HG02981 (cell line): ENCODE results near the gene KLHL8.
"Not testable (repeated sequence)": the region's sequence is repeated elsewhere in the genome, so short reads cannot be mapped to it uniquely, and the experiment has no call there.

Experiments used
- ATAC-seq: cut with Tn5 transposase; IDR thresholded peaks from one replicate; pipeline ENCODE4 v1.9.1; 2021; ENCODE audit warnings: mild to moderate bottlenecking, moderate library complexity; ENCODE audit not compliant: unreplicated experiment

The KLHL8 gene

DNA sequence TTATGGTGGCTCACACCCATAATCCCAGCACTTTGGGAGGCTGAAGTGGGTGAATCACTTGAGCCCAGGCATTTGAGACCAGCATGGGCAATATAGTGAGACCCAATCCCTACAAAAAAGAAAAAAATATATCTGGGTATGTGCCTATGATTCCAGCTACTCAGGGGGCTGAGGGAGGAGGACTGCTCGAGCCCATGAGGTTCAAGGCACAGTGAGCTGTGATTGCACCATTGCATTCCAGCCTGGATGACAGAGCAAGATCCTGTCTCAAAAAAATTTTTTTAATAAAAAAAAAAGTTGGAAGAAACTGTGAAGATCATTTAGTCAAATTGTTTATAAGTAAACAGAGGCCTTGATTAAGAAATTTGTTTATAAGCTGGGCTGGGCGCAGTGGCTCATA is 39.7 kb downstream of the KLHL8 start:
- ATAC-seq: no peak

DNA sequence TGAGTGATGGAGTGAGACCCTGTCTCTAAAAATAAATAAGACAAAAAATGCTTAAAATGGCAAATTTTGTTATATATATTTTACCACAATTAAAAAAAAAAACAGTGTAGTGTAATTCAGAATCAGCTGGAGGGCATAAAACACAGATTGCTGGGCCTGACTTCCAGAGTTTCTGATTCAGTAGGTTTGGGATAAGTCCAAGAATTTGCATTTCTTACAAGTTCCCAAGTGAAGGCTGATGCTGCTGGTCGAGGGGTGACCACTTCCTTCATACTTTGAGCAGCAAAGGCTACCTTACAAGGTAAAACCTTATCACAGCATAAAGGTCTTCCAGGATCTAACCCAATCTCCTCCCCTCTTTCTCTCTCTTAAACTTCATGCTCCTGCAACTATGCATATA is 40.7 kb downstream of the KLHL8 start:
- ATAC-seq: no peak

DNA sequence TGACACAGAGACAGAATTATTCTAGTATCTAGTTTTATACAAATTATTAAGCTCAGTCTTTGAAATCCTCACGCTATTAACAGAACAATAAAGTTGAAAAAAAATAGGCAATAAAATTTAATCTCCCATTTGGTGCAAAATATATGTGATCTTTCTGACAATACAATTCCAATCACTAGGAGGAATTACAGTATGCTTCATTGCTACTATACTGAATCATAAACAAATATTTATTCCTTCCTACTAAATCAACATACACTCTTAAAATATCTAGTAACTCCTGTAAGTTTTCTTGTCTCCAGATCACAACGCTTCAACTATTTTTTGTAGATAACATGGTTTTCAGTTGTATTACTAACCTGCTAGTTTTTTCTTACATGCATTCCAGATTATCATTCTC is 45.7 kb downstream of the KLHL8 start:
- no peak for ATAC-seq

DNA sequence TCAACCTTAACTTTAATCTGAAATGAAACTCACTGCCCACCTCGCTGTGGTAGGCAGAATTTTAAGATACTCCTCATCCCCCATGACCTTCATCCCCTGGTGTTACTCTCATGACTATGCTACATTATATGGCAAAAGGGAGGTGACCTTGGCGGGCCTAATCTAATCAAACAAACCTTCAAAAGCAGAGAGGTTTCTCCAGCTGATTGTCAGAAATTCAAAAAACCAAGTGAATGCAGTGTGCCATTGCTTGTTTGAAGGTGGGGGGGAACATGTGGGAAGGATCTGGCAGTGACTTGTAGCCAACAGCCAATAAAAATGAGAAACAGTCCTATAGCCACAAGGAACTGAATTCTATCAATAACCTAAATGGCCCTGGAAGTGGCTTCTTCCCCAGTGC is 48.5 kb downstream of the KLHL8 start:
- ATAC-seq: no peak

DNA sequence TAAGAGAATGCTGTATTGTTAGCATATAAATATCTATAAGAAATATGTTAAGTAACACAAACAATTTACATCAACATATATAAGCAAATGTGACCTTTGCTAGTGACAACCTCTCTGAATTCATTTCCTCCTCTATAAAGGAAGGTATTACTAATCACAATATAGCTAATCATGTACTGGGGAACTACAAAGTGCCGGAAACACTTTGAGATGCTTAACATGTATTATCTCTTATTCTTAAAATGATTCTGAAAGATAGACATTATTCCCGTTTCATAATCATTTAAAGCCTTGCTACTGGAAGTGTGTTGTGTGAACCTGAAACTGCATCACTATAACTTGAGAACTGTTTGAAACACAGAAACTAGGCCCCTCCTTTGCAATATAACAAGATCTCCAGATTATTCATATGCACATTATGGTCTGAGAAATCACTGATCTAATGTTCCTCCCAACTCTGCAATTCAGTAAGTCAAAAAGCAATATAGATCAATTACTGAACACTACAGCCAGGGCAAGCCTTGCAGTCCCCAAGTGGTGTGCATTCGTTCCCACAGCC is 54.0 kb downstream of the KLHL8 start:
- no peak for ATAC-seq

DNA sequence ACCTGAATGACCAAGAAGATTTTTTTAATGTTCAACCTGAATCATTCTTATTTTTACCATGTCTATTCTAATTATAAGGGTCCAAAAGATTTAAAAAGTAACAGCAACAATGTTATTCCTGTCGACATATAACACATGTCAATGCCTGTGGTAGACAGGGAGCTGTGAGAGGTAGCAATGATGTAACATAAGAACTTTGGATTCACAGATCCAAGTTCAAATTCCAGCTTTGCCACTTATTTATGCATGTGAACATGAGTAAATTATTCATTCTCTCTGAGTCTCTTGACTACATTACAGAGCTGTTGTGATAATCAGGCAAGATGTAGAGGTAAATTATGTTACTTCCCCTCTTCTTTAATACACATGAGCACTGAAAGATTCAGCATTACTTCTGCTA is 54.5 kb downstream of the KLHL8 start:
- ATAC-seq: no peak

DNA sequence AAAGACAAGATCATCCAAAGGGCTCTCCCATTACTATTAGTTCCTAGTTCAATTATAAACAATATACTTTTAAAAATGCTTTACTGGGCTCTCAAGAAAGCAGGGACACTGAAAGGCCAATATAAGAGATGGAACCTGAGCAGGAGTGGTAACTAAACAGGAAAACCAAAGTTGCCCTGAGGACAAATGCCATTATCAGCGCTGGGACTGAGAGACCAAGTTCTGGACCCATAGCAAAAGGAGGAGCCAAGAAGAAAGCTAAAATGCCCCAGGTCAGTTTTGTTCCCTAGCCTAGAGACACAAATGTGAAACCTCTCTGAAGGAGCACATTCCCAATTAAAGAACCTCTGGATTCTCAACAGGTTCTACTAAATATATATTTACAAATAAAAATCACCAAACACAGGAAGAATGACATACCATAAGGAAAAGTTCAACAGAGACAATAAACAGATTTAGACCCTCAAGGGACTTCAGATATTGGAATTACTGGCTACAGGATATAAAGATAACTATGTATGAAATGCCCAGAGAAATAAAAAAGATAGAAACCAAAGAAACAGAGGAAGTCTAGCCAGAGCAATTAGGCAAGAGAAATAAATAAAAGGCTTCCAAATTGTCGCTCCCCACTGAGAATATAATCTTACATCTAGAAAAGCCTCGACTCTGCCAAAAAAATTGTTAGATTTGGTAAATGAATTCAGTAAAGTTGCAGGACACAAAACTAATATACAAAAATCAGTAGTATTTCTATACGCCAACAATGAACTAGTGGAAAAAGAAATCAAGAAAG is 67.1 kb downstream of the KLHL8 start:
- no peak for ATAC-seq

DNA sequence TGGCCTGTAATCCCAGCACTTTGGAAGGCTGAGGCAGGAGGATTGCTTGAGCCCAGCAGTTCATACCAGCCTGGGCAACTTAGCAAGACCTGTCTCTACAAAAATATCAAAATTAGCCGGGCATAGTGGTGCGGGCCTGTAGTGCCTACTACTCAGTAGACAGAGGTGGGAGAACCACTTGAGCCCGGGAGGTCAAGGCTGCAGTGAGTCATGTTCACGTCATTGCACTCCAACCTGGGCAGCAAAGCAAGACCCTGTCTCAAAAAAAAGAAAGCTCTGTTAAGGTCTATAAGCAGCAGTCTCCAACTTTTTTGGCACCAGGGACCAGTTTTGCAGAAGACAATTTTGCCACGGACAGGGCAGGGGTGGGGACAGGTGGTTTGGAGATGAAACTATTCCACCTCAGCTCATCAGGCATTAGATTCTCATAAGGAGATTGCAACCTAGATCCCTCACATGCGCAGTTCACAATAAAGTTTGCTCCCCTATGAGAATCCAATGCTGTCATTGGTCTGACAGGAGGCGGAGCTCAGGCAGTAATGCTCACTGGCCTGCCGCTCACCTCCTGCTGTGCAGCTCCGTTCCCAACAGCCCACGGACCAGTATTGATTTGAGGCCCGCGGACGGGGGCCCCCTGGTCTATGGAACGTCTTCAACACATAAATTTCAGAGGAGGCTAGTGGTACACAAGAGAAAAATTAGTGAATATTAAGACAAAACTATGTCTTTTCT is 67.9 kb downstream of the KLHL8 start:
- no peak for ATAC-seq

DNA sequence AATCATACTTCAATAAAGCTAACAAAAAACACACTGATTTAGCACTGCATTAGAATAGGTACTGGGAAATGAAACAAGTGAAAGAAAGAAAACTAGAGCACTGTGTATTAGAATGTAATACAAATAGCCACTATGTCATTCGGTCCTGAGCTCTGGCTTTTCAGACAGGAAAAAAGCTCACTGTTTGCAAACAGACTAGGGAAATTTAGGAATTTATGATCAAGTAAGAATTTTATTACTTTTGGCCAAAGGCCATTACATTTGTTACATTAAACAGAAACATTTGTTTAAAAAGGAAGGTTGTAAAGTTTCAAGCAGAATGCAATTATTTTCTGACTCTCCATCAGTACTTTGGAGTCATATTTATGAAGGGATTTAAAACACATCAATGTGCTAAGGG is 68.7 kb downstream of the KLHL8 start:
- no peak for ATAC-seq

DNA sequence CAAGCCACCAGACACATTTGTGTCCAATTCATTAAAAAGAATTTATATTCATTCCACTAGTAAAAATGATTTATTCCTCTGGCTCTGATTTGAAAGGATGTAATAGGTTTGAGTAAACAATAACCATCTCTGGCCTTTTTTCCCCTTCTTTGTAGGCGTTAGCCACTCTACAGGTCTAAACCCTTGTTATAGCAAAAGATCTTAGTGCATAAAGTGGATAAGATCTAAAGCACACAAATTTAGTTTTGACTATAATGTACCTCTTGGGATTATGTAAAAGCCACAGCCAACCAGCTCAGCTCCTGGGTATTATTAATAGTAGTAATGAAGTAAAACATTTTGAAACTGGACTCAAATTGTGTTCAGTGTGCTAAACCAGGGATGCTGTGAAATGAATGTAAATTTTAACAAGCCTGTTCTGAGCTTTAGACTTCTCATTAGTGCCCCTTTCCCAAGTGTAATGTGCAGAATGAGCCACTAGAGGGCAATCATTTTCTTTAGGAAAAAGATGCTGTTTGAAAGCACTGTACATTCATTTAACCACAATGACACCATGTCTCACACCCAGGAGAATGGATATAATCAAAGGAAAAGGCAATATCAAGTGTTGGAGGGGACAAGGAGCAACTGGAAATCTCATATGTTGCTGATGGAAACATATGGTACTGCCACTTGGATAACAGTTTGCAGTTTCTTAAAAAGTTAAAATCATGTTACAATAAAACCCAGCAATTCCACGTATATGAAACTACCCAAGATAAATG is 69.7 kb downstream of the KLHL8 start:
- ATAC-seq: peak; percentile 67

DNA sequence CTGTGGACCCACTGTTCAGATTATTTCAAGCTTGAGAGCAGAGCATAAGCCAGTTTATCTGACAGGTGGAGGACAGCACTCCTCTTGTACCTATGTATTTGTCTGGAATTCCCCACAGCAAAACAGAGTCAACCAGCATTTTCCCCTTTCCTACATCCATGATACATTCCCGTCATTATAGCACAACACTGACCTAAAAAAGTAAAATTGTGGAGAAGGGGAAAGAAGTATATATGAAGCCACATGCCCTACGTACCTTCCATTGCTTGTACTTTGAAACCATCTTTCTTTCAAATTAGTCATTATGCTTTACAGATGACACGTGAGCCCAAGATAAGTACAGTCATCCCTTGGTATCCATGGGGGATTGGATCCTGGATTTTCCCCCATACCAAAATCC is 73.3 kb downstream of the KLHL8 start:
- ATAC-seq: no peak

DNA sequence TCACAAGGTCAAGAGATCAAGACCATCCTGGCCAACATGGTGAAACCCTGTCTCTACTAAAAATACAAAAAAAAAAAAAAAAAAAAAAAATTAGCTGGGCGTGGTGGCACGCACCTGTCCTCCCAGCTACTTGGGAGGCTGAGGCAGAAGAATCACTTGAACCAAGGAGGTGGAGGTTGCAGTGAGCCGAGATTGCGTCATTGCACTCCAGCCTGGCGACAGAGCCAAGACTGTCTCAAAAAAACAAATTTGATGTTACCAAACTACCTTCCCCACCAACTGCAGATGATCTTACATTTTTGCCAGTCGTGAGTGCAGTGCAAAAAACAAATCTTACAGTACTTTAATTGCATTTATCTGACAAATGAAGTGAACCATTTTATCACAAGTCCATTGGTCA is 74.5 kb downstream of the KLHL8 start:
- ATAC-seq: not testable (repeated sequence)

DNA sequence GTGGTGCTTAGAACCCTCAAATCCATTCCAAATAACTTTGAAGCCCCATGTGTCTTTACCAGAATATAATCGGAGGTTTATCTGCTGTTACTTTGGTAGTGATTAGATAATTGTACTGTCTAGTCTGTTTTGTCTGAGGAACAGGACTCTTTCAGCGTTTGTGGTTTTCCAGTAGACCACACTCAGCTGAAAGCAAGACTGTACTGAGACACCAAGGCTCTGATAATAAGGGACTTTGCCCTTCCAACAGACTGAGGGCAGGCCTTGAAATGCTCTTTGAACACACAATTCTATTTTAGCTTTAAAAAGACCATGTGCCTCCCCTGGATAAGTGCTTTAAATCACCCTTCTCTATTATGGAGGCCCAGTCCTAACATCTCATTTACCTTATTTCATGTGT is 76.1 kb downstream of the KLHL8 start:
- no peak for ATAC-seq

DNA sequence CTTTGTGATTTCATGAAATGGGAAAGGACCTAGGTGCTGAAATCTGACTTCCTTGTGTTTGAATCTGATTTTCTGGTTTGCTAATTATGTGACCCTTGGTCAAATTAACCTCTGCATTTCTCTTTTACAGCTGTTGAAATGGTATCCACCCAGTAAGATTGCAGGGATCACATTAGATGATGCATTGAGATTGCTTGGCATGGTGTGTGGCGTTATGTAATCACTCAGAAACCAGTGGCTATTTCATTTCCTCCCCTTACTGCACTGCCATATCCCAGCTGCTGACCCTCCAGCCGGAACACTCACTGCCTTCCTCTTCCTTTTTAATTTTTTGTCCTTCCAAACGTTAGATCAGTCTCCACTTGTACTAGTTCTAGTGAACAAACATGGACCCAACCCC is 79.0 kb downstream of the KLHL8 start:
- ATAC-seq: no peak

DNA sequence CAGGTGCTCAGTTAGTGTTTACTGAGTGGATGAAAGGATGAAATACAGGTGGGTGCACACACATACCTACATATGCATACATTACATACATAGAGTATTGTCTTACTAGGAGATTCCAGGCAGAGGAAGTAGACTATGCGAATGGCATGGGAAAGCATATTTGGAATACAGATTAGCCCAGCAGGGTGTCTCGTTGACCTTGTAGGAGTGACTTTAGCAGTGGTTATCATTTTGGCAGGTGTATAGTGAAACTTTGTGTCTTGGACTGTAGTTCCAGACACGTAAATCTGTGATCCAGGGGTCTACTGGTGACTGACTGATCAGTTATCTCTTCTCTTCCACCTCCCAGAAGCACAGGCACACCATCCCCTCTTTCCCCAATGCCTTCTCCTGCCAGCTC is 86.3 kb downstream of the KLHL8 start:
- ATAC-seq: no peak

DNA sequence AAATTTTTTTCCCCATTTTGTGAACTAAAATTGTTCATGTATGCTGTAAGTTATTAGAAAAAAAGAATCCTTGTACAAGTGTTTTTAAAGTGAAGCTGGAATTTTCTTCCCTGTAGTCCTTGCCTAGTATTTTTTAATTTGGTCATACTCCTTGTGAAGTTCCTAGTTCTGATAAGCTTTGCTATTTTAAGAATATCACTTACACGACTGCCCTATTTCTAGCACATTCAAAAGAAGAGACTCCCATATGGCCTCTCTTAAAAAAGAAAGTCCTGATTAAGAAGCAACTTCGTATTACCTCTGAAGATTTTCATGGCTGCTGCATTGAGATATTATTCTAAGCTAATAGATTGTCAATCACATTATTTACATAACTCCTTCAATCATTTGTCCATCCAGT is 87.2 kb downstream of the KLHL8 start:
- ATAC-seq: no peak

DNA sequence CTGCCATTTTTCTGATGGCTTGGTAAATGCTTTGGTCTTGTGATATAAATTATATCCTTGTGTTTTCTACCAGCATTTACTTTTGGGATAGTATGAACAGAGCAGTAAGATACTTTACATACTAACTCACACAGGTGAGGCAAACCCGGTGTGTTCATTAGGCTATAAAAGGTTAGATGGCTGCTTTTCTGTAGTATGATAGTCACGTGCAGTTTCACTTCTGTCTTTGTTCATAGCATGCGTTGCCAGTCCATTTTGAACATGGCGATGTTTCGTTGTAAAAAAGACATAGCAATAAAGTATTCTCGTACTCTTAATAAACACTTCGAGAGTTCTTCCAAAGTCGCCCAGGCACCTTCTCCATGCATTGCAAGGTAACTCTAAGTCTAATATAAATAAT is 88.4 kb downstream of the KLHL8 start:
- ATAC-seq: no peak

DNA sequence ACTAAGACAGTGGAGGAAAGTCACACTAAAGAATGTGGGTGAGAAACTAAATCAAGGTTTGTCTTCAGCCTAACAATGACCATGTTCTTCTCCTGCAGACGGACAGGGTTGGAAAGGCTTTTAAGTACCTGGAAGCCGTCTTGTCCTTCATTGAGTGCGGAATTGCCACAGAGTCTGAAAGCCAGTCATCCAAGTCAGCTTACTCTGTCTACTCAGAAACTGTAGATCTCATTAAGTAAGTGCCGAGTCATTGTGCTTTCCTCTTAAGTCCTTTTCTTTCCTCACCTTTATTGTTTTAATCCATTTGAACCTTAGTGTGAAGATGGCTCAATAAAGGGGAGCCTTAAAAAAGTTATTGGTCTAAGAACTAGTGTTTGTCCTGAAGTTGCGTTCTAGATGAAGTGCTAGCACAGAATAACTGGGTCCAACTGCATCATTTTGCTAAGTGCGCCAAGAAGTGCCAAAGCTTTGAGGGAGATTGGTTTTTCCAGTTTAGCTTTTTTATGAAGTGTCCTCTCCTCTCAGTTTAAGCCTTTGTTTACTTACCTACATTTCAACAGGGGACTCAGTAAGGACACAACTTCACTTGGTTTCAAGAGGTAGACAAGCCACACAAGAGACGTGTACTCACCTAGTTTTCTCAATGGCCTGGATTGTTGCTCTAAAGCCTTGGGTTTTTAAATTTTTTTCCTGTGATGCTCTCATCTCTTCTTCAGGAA is 89.3 kb downstream of the KLHL8 start:
- ATAC-seq: no peak

DNA sequence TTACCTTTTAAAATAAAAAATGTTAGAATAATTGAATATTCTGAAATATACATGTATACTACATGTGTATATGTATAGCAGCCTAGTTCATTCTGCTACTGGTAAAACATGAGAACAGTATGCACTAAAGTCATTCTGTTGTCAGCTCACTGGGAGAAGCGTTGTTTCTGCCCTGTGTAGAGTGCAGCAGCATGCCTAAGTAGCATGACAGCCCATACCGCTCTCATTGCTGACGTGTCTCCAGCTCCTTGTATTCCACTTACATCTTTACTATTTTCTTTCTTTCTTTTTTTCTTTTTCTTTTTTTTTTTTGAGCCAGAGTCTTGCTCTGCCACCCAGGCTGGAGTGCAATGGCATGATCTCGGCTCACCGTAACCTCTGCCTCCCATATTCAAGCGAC is 90.7 kb downstream of the KLHL8 start:
- ATAC-seq: no peak

DNA sequence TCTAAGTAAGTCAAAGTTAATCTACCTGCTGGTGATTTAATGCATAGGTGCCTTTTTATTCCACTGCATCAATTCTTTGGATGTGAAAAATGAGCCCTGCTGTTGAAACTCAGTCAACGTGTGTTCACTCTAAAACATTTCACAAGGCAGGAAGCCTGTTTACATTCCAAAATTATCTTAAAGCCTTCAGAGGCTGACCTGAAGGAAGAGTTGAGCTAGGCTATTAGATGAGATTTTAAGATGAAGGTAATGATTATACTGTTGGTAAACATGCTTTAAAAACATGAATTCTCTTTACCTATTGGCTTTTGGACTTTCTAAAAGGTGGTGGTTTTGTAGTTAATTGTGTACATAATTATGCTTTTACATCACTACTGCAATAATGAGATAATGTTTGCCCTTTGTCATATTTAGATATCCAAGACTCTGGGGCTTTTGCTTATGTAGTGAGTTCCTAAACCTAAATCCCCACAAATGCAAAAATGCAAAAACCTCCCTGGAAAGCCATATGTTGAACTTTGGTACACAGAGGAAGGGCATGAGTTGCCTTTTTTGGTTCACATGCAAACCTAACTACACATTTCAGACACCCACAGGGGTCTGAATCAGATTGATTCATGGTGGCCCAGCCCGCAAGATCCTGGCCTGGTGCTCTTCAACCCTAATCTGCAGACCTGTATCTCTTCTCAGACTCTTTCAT is 92.3 kb downstream of the KLHL8 start:
- no peak for ATAC-seq
